Germinal center (tissue), 1 donor: ENCODE data around the gene SURF4.

Source experiments
- DNase-seq: peaks from one replicate; pipeline ENCODE4 v3.0.0; 2012; ENCODE audit warnings: mixed read lengths, low spot score

The SURF4 gene

GRCh38 chr9:133374612-133375115 lies 1.2 kb downstream of the SURF4 start:
- DNase-seq: no peak

GRCh38 chr9:133372144-133372543 lies 3.7 kb downstream of the SURF4 start:
- no peak for DNase-seq

GRCh38 chr9:133371261-133371711 lies 4.6 kb downstream of the SURF4 start:
- DNase-seq: no peak

GRCh38 chr9:133370685-133371084 lies 5.2 kb downstream of the SURF4 start:
- no peak for DNase-seq

GRCh38 chr9:133369933-133370332 lies 5.9 kb downstream of the SURF4 start:
- no peak for DNase-seq

- no peak for DNase-seq
Measured at GRCh38 chr9:133369422-133369821, 6.4 kb downstream of the SURF4 start.

GRCh38 chr9:133368249-133368881 lies 7.5 kb downstream of the SURF4 start:
- no peak for DNase-seq

- no peak for DNase-seq
Measured at GRCh38 chr9:133367778-133368177, 8.1 kb downstream of the SURF4 start.

- DNase-seq: no peak
Measured at GRCh38 chr9:133367221-133367620, 8.6 kb downstream of the SURF4 start.

- DNase-seq: no peak
Measured at GRCh38 chr9:133366435-133366834, 9.4 kb downstream of the SURF4 start.

GRCh38 chr9:133362359-133363044 lies 13.4 kb downstream of the SURF4 start:
- DNase-seq: no peak

GRCh38 chr9:133361507-133362092 lies 14.3 kb downstream of the SURF4 start:
- DNase-seq: no peak

GRCh38 chr9:133360400-133361393 lies 15.2 kb downstream of the SURF4 start:
- DNase-seq: no peak

- no peak for DNase-seq
Measured at GRCh38 chr9:133359399-133360175, 16.3 kb downstream of the SURF4 start.

GRCh38 chr9:133357656-133358055 lies 18.2 kb downstream of the SURF4 start:
- DNase-seq: no peak

GRCh38 chr9:133356391-133357091 lies 19.3 kb downstream of the SURF4 start, which contains the start of the genes SURF1 and SURF2:
Gene SURF1, minus strand, starts transcription at chr9:133356487. Its CDS starts 34 bp downstream, at chr9:133356453.
Gene SURF2, plus strand, starts transcription at chr9:133356550. Its CDS starts 43 bp downstream, at chr9:133356593.
- DNase-seq: peak; percentile 90

GRCh38 chr9:133355881-133356357 lies 19.9 kb downstream of the SURF4 start:
- DNase-seq: peak; percentile 32

GRCh38 chr9:133354766-133355165 lies 21.1 kb downstream of the SURF4 start:
- DNase-seq: no peak

- DNase-seq: no peak
Measured at GRCh38 chr9:133353548-133353947, 22.3 kb downstream of the SURF4 start.
